H9 (cell line): ENCODE data around the gene DEDD2. TPM values are rescaled to one million over a fixed set of nuclear protein-coding genes. Genes with fewer than 3 reads are reported as not detected.
A peak's percentile ranks its signal among the peaks of the same experiment; 100 is the strongest.

Experiments
- DNase-seq: peaks from one replicate; pipeline ENCODE4 v3.0.0-alpha.2; 2017
- H2AFZ ChIP-seq: one replicate; pipeline ENCODE4 v1.6.1; 2013; ENCODE audit warnings: mild to moderate bottlenecking, low read length, control low read depth, moderate library complexity
- H2AK5ac ChIP-seq: 2 replicates; pipeline ENCODE4 v1.6.1; 2013; ENCODE audit warnings: low read length, control low read depth, mixed read lengths; ENCODE audit not compliant: insufficient read length
- H2BK120ac ChIP-seq: one replicate; pipeline ENCODE4 v1.6.1; 2013; ENCODE audit warnings: low read depth, mild to moderate bottlenecking, low read length, control low read depth, inconsistent platforms; ENCODE audit not compliant: poor library complexity, severe bottlenecking
- H2BK12ac ChIP-seq: 2 replicates; pipeline ENCODE4 v1.6.1; 2013; ENCODE audit warnings: low read length, control low read depth, mixed read lengths, low read depth; ENCODE audit not compliant: insufficient read length
- H2BK15ac ChIP-seq: 2 replicates; pipeline ENCODE4 v1.6.1; 2013; ENCODE audit warnings: low read depth, low read length, control low read depth
- H2BK20ac ChIP-seq: one replicate; pipeline ENCODE4 v1.6.1; 2013; ENCODE audit warnings: low read depth, mild to moderate bottlenecking, low read length, control low read depth, inconsistent platforms; ENCODE audit not compliant: poor library complexity, severe bottlenecking
- H2BK5ac ChIP-seq: 2 replicates; pipeline ENCODE4 v1.6.1; 2013; ENCODE audit warnings: low read length, control low read depth, mixed read lengths; ENCODE audit not compliant: insufficient read length
- H3K14ac ChIP-seq: 2 replicates; pipeline ENCODE4 v1.6.1; 2013; ENCODE audit warnings: low read length, control low read depth; ENCODE audit not compliant: insufficient read depth
- H3K18ac ChIP-seq: 2 replicates; pipeline ENCODE4 v1.6.1; 2013; ENCODE audit warnings: low read depth, mild to moderate bottlenecking, mixed read lengths, low read length, control low read depth; ENCODE audit not compliant: insufficient read length
- H3K23ac ChIP-seq: 2 replicates; pipeline ENCODE4 v1.6.1; 2013; ENCODE audit warnings: low read length, control low read depth, mixed read lengths, low read depth; ENCODE audit not compliant: insufficient read length
- H3K23me2 ChIP-seq: 2 replicates; pipeline ENCODE4 v1.6.1; 2013; ENCODE audit warnings: low read depth, mild to moderate bottlenecking, mixed read lengths, low read length, control low read depth; ENCODE audit not compliant: insufficient read length, poor library complexity, severe bottlenecking
- H3K27ac ChIP-seq: 2 replicates; pipeline ENCODE4 v1.5.1; 2013; ENCODE audit warnings: low read length, control low read depth, mixed read lengths, low read depth; ENCODE audit not compliant: insufficient read length
- H3K27me3 ChIP-seq: 2 replicates; pipeline ENCODE4 v1.6.1; 2013; ENCODE audit warnings: low read length, control low read depth, inconsistent platforms; ENCODE audit not compliant: insufficient read depth
- H3K4ac ChIP-seq: 2 replicates; pipeline ENCODE4 v1.6.1; 2013; ENCODE audit warnings: low read depth, mild to moderate bottlenecking, control low read depth, inconsistent platforms, low read length, moderate library complexity
- H3K4me1 ChIP-seq: 2 replicates; pipeline ENCODE4 v1.6.1; 2013; ENCODE audit warnings: low read length, control low read depth, inconsistent platforms; ENCODE audit not compliant: insufficient read depth
- H3K4me2 ChIP-seq: 2 replicates; pipeline ENCODE4 v1.6.1; 2013; ENCODE audit warnings: low read length, control low read depth, mixed read lengths; ENCODE audit not compliant: insufficient read length, insufficient read depth
- H3K56ac ChIP-seq: 2 replicates; pipeline ENCODE4 v1.6.1; 2013; ENCODE audit warnings: low read depth, mild to moderate bottlenecking, mixed read lengths, low read length, control low read depth; ENCODE audit not compliant: insufficient read length
- H3K79me1 ChIP-seq: 2 replicates; pipeline ENCODE4 v1.6.1; 2013; ENCODE audit warnings: low read depth, mild to moderate bottlenecking, moderate library complexity, low read length, control low read depth, inconsistent platforms; ENCODE audit not compliant: insufficient read depth, poor library complexity, severe bottlenecking
- H3K79me2 ChIP-seq: 2 replicates; pipeline ENCODE4 v1.6.1; 2013; ENCODE audit warnings: low read length, control low read depth, inconsistent platforms; ENCODE audit not compliant: insufficient read depth
- H3K9ac ChIP-seq: 2 replicates; pipeline ENCODE4 v1.6.1; 2013; ENCODE audit warnings: low read length, control low read depth, mixed read lengths; ENCODE audit not compliant: insufficient read length; ENCODE audit errors: extremely low read depth
- H3K9me3 ChIP-seq: one replicate; pipeline ENCODE4 v1.6.1; 2013; ENCODE audit warnings: low read depth, low read length, inconsistent platforms; ENCODE audit not compliant: control insufficient read depth
- H3T11ph ChIP-seq: one replicate; pipeline ENCODE4 v1.6.1; 2013; ENCODE audit warnings: mild to moderate bottlenecking, low read length, control low read depth, inconsistent platforms
- H4K20me1 ChIP-seq: one replicate; pipeline ENCODE4 v1.6.1; 2013; ENCODE audit not compliant: control insufficient read depth, insufficient read length, insufficient read depth
- H4K5ac ChIP-seq: 2 replicates; pipeline ENCODE4 v1.6.1; 2013; ENCODE audit warnings: low read depth, mild to moderate bottlenecking, mixed read lengths, low read length, control low read depth; ENCODE audit not compliant: insufficient read length
- H4K8ac ChIP-seq: replicated peaks from 2 replicates; pipeline ENCODE4 v1.6.1; 2013; ENCODE audit warnings: low read length, control low read depth, mixed read lengths, low read depth; ENCODE audit not compliant: insufficient read length
- H4K91ac ChIP-seq: 2 replicates; pipeline ENCODE4 v1.6.1; 2013; ENCODE audit warnings: low read depth, mild to moderate bottlenecking, moderate library complexity, mixed read lengths, low read length, control low read depth; ENCODE audit not compliant: insufficient read length
- H3K27ac Mint-ChIP-seq, 3 experiments: 2 replicates in 2 of 3; 3 replicates in 1 of 3; pipeline ENCODE4 v1.8.0; 2020 to 2021; ENCODE audit warnings: mixed read lengths in 3 of 3, mild to moderate bottlenecking in 1 of 3, moderate library complexity in 1 of 3
- H3K27me3 Mint-ChIP-seq: 2 replicates; pipeline ENCODE4 v1.8.0; 2021; ENCODE audit warnings: low read depth, mild to moderate bottlenecking, moderate library complexity, mixed read lengths
- H3K36me3 Mint-ChIP-seq, 3 experiments: 2 replicates in 2 of 3; 3 replicates in 1 of 3; pipeline ENCODE4 v1.8.0; 2020 to 2021; ENCODE audit warnings: low read depth in 3 of 3, mixed read lengths in 3 of 3; ENCODE audit not compliant: insufficient read depth in 1 of 3
- H3K4me1 Mint-ChIP-seq, 2 experiments: 2 replicates each; pipeline ENCODE4 v1.8.0; 2020; ENCODE audit warnings: mixed read lengths in 2 of 2
- H3K4me3 Mint-ChIP-seq, 2 experiments: 2 replicates in 1 of 2; 3 replicates in 1 of 2; pipeline ENCODE4 v1.8.0; 2020 to 2021; ENCODE audit warnings: mild to moderate bottlenecking in 2 of 2, mixed read lengths in 2 of 2, moderate library complexity in 1 of 2
- H3K9me3 Mint-ChIP-seq, 2 experiments: 2 replicates in 1 of 2; 3 replicates in 1 of 2; pipeline ENCODE4 v1.8.0; 2020; ENCODE audit warnings: mild to moderate bottlenecking in 2 of 2, mixed read lengths in 2 of 2, moderate library complexity in 1 of 2
- WGBS: extraction: QIAGEN DNeasy Blood & Tissue Kit; methylation state at CpG from one replicate; pipeline ENCODE4 v1.1.7; 2013; ENCODE audit warnings: missing lambda C conversion rate, low lambda C conversion rate, mixed read lengths; ENCODE audit not compliant: insufficient read length; ENCODE audit errors: extremely low coverage; 5-methylcytosine and 5-hydroxymethylcytosine counted together
- total RNA-seq: library from RNA; stranded (reverse); gene quantifications from 2 replicates; pipeline ENCODE4 v1.2.1, GENCODE V29; 2021
- TF ChIP-seq, protein P1 (sequence below): fragments of 200-600 bp; sonication (generic); conservative IDR thresholded peaks from 3 replicates; pipeline ENCODE4 v1.8.0; 2021; ENCODE audit warnings: antibody characterized with exemption, mild to moderate bottlenecking

Gene DEDD2
- total RNA-seq, 1 experiment from 2014 or later = 32.3 TPM

DNA sequence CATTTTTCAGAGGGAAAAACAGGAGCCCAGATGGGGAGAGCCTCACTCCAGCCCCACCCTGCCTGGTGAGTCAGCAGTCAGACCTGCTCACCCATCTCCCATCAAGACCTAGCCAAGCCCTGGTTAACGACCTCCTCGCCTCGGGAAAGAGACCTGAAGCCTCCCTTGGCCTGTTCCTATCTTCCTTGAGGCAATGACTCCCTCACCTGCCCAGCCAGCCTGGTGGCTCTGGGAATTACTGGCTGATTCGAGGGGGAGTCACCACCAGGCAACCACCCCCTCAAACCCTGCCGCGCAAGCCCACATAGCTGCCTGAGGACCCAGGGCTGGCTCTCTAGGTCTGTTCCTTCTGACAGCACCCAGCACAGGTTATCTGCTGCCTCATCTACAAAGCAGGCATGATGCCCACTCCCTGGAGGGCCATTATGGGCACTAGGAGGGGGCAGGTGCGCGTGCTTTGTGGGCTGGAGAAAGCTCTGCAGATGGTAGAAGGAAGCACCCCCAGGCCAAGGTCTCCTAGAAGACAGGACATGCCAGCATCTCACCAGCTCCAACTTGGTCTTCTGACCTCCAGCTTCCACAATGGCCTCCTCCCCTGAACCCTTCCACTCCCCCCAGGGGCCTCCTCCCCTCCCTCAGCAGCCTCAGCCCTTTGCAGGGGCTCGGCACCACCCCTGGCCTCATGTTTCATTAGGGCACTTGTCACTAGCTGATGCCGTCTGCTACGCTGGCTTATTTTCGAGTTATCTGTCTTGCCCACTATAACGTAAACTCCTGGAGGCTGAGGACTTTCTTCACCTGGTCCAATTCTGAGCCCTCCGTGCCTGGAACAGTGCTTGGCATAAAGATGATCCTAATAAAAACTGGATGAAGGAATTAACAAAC, 10.4 kb downstream of the DEDD2 start:
- H3K27ac ChIP-seq = no peak overlapping the region
- H3K23me2 ChIP-seq = peaks cover 2% of the 10 kb centered on the region
- H4K8ac ChIP-seq = no peak overlapping the region
- no peaks in the 10 kb centered on the region for H3K9me3 ChIP-seq
- H2BK20ac ChIP-seq = no peak overlapping the region
- H3K4me1 Mint-ChIP-seq = peaks cover 24 to 33% of the 10 kb centered on the region in 2 experiments
- no peak overlapping the region for H3K4me2 ChIP-seq
- peaks cover 48 to 75% (median 72%) of the 10 kb centered on the region in 3 experiments for H3K36me3 Mint-ChIP-seq
- H3T11ph ChIP-seq = no peak overlapping the region
- no peak overlapping the region for H3K9ac ChIP-seq
- H3K18ac ChIP-seq = no peak overlapping the region
- no peak overlapping the region for H4K91ac ChIP-seq
- H2AK5ac ChIP-seq = no peak overlapping the region
- peak overlapping the region; percentile 66 to 78 (median 77); a peak in 4 of 7 replicates for H3K27ac Mint-ChIP-seq
- no peaks in the 10 kb centered on the region for H3K9me3 Mint-ChIP-seq
- H3K27me3 Mint-ChIP-seq = no peaks in the 10 kb centered on the region
- no peak overlapping the region for H2BK15ac ChIP-seq
- H2BK5ac ChIP-seq = no peak overlapping the region
- no peak overlapping the region; a peak in 1 of 5 replicates for H3K4me3 Mint-ChIP-seq
- peaks cover 6% of the 10 kb centered on the region; the same call in 1 of the 2 replicates for H3K79me2 ChIP-seq
- no peak overlapping the region for H3K4ac ChIP-seq
- no peak overlapping the region for H2BK12ac ChIP-seq
- no peaks in the 10 kb centered on the region for H3K4me1 ChIP-seq
- H4K20me1 ChIP-seq = no peaks in the 10 kb centered on the region
- H3K56ac ChIP-seq = no peak overlapping the region
- H2AFZ ChIP-seq = no peak overlapping the region
- no CpG with 5 or more reads among the region's 14 CpGs for WGBS
- no peak overlapping the region for H3K14ac ChIP-seq
- no peaks in the 10 kb centered on the region for H3K27me3 ChIP-seq
- TF ChIP-seq, protein P1, sequence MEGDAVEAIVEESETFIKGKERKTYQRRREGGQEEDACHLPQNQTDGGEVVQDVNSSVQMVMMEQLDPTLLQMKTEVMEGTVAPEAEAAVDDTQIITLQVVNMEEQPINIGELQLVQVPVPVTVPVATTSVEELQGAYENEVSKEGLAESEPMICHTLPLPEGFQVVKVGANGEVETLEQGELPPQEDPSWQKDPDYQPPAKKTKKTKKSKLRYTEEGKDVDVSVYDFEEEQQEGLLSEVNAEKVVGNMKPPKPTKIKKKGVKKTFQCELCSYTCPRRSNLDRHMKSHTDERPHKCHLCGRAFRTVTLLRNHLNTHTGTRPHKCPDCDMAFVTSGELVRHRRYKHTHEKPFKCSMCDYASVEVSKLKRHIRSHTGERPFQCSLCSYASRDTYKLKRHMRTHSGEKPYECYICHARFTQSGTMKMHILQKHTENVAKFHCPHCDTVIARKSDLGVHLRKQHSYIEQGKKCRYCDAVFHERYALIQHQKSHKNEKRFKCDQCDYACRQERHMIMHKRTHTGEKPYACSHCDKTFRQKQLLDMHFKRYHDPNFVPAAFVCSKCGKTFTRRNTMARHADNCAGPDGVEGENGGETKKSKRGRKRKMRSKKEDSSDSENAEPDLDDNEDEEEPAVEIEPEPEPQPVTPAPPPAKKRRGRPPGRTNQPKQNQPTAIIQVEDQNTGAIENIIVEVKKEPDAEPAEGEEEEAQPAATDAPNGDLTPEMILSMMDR = no peak
- peaks cover 4% of the 10 kb centered on the region for H3K79me1 ChIP-seq
- DNase-seq = no peak
- no peak overlapping the region for H3K23ac ChIP-seq
- no peak overlapping the region for H4K5ac ChIP-seq
- H2BK120ac ChIP-seq = no peak overlapping the region
